ENCODE measurements around the gene ITGA3.

DNA sequence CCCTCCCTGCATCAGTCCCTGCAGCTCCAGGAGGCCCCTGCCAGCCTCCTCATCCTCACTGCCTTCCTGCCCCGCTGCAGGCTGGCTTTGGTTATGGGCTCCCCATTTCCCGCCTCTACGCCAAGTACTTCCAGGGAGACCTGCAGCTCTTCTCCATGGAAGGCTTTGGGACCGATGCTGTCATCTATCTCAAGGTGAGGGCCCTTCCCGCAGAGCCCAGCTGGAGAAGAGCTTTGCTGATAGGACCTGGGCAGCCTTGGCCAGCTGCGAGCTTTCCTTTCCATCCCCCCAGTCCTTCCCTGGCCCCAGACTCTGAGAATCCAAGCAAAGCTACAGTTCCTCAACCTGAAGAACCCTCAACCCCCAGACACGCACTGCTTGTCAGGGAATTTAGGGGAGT is 53.3 kb downstream of the ITGA3 start:
- TF ChIP-seq, protein P1, sequence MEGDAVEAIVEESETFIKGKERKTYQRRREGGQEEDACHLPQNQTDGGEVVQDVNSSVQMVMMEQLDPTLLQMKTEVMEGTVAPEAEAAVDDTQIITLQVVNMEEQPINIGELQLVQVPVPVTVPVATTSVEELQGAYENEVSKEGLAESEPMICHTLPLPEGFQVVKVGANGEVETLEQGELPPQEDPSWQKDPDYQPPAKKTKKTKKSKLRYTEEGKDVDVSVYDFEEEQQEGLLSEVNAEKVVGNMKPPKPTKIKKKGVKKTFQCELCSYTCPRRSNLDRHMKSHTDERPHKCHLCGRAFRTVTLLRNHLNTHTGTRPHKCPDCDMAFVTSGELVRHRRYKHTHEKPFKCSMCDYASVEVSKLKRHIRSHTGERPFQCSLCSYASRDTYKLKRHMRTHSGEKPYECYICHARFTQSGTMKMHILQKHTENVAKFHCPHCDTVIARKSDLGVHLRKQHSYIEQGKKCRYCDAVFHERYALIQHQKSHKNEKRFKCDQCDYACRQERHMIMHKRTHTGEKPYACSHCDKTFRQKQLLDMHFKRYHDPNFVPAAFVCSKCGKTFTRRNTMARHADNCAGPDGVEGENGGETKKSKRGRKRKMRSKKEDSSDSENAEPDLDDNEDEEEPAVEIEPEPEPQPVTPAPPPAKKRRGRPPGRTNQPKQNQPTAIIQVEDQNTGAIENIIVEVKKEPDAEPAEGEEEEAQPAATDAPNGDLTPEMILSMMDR (IDR thresholded peaks at IDR 0.05) = no peak
- TF ChIP-seq POLR2A (IDR thresholded peaks at IDR 0.05) = no peak

Data from upper lobe of left lung (tissue), 4 donors.